ENCODE results near the gene MORN5.

Gene MORN5

GRCh38 chr9:122192914-122193525, 33.3 kb downstream of the MORN5 start:
- no peak for DNase-seq

GRCh38 chr9:122193651-122194050, 33.9 kb downstream of the MORN5 start:
- no peak for DNase-seq

- DNase-seq, result no peak
These were observed 36.2 kb downstream of the MORN5 start for GRCh38 chr9:122195875-122196274.

- DNase-seq, result no peak
These were observed 37.7 kb downstream of the MORN5 start for GRCh38 chr9:122197426-122197825.

- DNase-seq, result no peak
These were observed 38.2 kb downstream of the MORN5 start for GRCh38 chr9:122197882-122198281.

GRCh38 chr9:122200960-122201595, 41.4 kb downstream of the MORN5 start:
- no peak for DNase-seq

- no peak for DNase-seq
These were observed 41.9 kb downstream of the MORN5 start for GRCh38 chr9:122201641-122202040.

GRCh38 chr9:122202111-122202510, 42.4 kb downstream of the MORN5 start:
- DNase-seq, result no peak

GRCh38 chr9:122204055-122204454, 44.3 kb downstream of the MORN5 start:
- DNase-seq, result no peak

GRCh38 chr9:122204491-122204890, 44.8 kb downstream of the MORN5 start:
- DNase-seq, result no peak

- no peak for DNase-seq
These were observed 45.5 kb downstream of the MORN5 start for GRCh38 chr9:122205176-122205575.

GRCh38 chr9:122206118-122207046, 46.7 kb downstream of the MORN5 start:
- no peak for DNase-seq

GRCh38 chr9:122207096-122207495, 47.4 kb downstream of the MORN5 start:
- no peak for DNase-seq

- DNase-seq, result no peak
These were observed 49.7 kb downstream of the MORN5 start for GRCh38 chr9:122209451-122209850.

GRCh38 chr9:122212473-122213004, 52.8 kb downstream of the MORN5 start:
- no peak for DNase-seq

GRCh38 chr9:122213102-122213588, 53.4 kb downstream of the MORN5 start:
- no peak for DNase-seq

- peak; percentile 95 for DNase-seq
These were observed 54.1 kb downstream of the MORN5 start for GRCh38 chr9:122213589-122214413.

- DNase-seq, result no peak
These were observed 54.8 kb downstream of the MORN5 start for GRCh38 chr9:122214507-122214906.

- no peak for DNase-seq
These were observed 56.0 kb downstream of the MORN5 start for GRCh38 chr9:122215663-122216062.

GRCh38 chr9:122216138-122216797, 56.6 kb downstream of the MORN5 start:
- no peak for DNase-seq

GRCh38 chr9:122216798-122217418, 57.2 kb downstream of the MORN5 start:
- DNase-seq, result no peak

Measured in islet precursor cell (in vitro differentiated cells).